NCI-H2196 treated with DMSO at 0.1 percent for 48 hours (cell line): ENCODE data around the gene PTGIR.

Source experiments
- DNase-seq: peaks from one replicate; lab custom pipeline; 2025; ENCODE audit not compliant: unreplicated experiment; lab: John Stamatoyannopoulos, UW

The PTGIR gene

GRCh38 chr19:46624958-46625661, at the start of gene PTGIR:
TSS of gene PTGIR (minus strand) at chr19:46625089. CDS start at chr19:46624225, 864 bp downstream.
- DNase-seq: no peak

GRCh38 chr19:46670813-46671212, 45.9 kb upstream of the PTGIR start:
- DNase-seq: no peak

- no peak for DNase-seq
These were observed 43.8 kb upstream of the PTGIR start for GRCh38 chr19:46668662-46669061.

- no peak for DNase-seq
These were observed 40.2 kb upstream of the PTGIR start for GRCh38 chr19:46665072-46665471.

- peak; percentile 89 for DNase-seq
These were observed 37.1 kb upstream of the PTGIR start for GRCh38 chr19:46661735-46662592.

- DNase-seq: peak; percentile 100
These were observed 36.3 kb upstream of the PTGIR start, which contains the start of gene DACT3 for GRCh38 chr19:46661020-46661731. TSS of gene DACT3 (minus strand) at chr19:46661182. CDS start at chr19:46661064, 118 bp downstream.

GRCh38 chr19:46660551-46661019, 35.7 kb upstream of the PTGIR start:
- no peak for DNase-seq

GRCh38 chr19:46660008-46660517, 35.2 kb upstream of the PTGIR start:
- DNase-seq: no peak

GRCh38 chr19:46659151-46660007, 34.5 kb upstream of the PTGIR start:
- no peak for DNase-seq

- DNase-seq: no peak
These were observed 31.7 kb upstream of the PTGIR start for GRCh38 chr19:46656541-46656940.

- no peak for DNase-seq
These were observed 29.8 kb upstream of the PTGIR start for GRCh38 chr19:46654621-46655152.

- DNase-seq: no peak
These were observed 25.6 kb upstream of the PTGIR start for GRCh38 chr19:46650445-46650844.

- no peak for DNase-seq
These were observed 24.4 kb upstream of the PTGIR start for GRCh38 chr19:46648961-46649960.

GRCh38 chr19:46648060-46648960, 23.4 kb upstream of the PTGIR start:
- no peak for DNase-seq

- DNase-seq: no peak
These were observed 21.5 kb upstream of the PTGIR start for GRCh38 chr19:46646402-46646801.

- no peak for DNase-seq
These were observed 19.8 kb upstream of the PTGIR start for GRCh38 chr19:46644720-46645119.

GRCh38 chr19:46640656-46641055, 15.8 kb upstream of the PTGIR start:
- DNase-seq: no peak
